ENCODE data around the gene HYAL2. TPM values are rescaled to one million over a fixed set of nuclear protein-coding genes. Genes with fewer than 3 reads are reported as not detected.

Gene HYAL2
- total and polyA plus RNA-seq, 9 of the 15 experiments (the other 6 are each of a cell fraction or from before 2014, with no cell fraction given): 0.36 to 22.7 (median 11.4) TPM; not detected in 1

- no peak for TF ChIP-seq ZBTB34 (CRISPR knock-in tag; IDR thresholded peaks at IDR 0.05)
- peak; percentile 94 for TF ChIP-seq MAX (CRISPR knock-in tag; IDR thresholded peaks at IDR 0.05)
- TF ChIP-seq E2F6 (IDR thresholded peaks at IDR 0.05; ENCODE audit: borderline replicate concordance in 1 of 2, extremely low read depth in 1 of 2, insufficient read depth in 1 of 2, insufficient read length in 1 of 2, low read depth in 1 of 2, low read length in 1 of 2, poor library complexity in 1 of 2, severe bottlenecking in 1 of 2): peak; percentile 74 to 89
- TF ChIP-seq TSC22D4 (tag; IDR thresholded peaks at IDR 0.05): no peak
- TF ChIP-seq NFXL1 (CRISPR knock-in tag; IDR thresholded peaks at IDR 0.05): no peak
- TF ChIP-seq BACH1 (tag; IDR thresholded peaks at IDR 0.05): no peak
- no peak for TF ChIP-seq CREB5 (CRISPR knock-in tag; IDR thresholded peaks at IDR 0.05)
- no peak for TF ChIP-seq TRIM25 (IDR thresholded peaks at IDR 0.05; ENCODE audit: borderline replicate concordance)
- no peak for TF ChIP-seq KLF16 (IDR thresholded peaks at IDR 0.05)
- TF ChIP-seq CHD1 (IDR thresholded peaks at IDR 0.05; ENCODE audit: low read length): no peak
- 0 out of 2 replicates have a peak, but pooled peaks have one; percentile 56 for TF ChIP-seq ZNF282 (CRISPR knock-in tag; IDR thresholded peaks at IDR 0.05)
- TF ChIP-seq AFF4 (CRISPR knock-in tag; IDR thresholded peaks at IDR 0.05): peak; percentile 89
- TF ChIP-seq PHB (CRISPR knock-in tag; IDR thresholded peaks at IDR 0.05): no peak
- 0 out of 2 replicates have a peak, but pooled peaks have one; percentile 28 for TF ChIP-seq FOXM1 (IDR thresholded peaks at IDR 0.05; ENCODE audit: low read depth)
- TF ChIP-seq FOXM1 (CRISPR knock-in tag; IDR thresholded peaks at IDR 0.05; ENCODE audit: low read depth): no peak
- TF ChIP-seq STAT5A (IDR thresholded peaks at IDR 0.05; ENCODE audit: borderline replicate concordance, low read length): no peak
- no peak for TF ChIP-seq NBN (IDR thresholded peaks at IDR 0.05; ENCODE audit: low read depth)
Observed at GRCh38 chr3:50337175-50337861, 14.8 kb upstream of the HYAL2 start (continued).
